GM12801 (cell line): ENCODE measurements around the gene CLMN.

Source experiments
- CTCF ChIP-seq: IDR thresholded peaks from one replicate; pipeline ENCODE4 v1.5.1; 2011; ENCODE audit warnings: control low read depth; ENCODE audit not compliant: insufficient read length; ENCODE audit errors: extremely low read depth

CLMN gene

GRCh38 chr14:95349241-95349640 lies 29.5 kb upstream of the CLMN start:
- no peak for TF ChIP-seq CTCF

- TF ChIP-seq CTCF, result no peak
Observed at GRCh38 chr14:95348395-95349080, 28.8 kb upstream of the CLMN start.

GRCh38 chr14:95346820-95347219 lies 27.1 kb upstream of the CLMN start:
- no peak for TF ChIP-seq CTCF

GRCh38 chr14:95346266-95346665 lies 26.6 kb upstream of the CLMN start:
- no peak for TF ChIP-seq CTCF

- TF ChIP-seq CTCF, result no peak
Observed at GRCh38 chr14:95345032-95345431, 25.3 kb upstream of the CLMN start.

- TF ChIP-seq CTCF, result no peak
Observed at GRCh38 chr14:95344536-95344935, 24.8 kb upstream of the CLMN start.

GRCh38 chr14:95341564-95341963 lies 21.9 kb upstream of the CLMN start:
- TF ChIP-seq CTCF, result no peak
